ENCODE measurements around the gene SCN1A. TPM values are rescaled to one million over a fixed set of nuclear protein-coding genes. Genes with fewer than 3 reads are reported as not detected.
"Not testable (repeated sequence)": the region's sequence is repeated elsewhere in the genome, so short reads cannot be mapped to it uniquely, and the experiment has no call there.

SCN1A gene
- total RNA-seq, 2 donors from 2014 or later = 0.05 TPM; not detected in 1

- H3K4me1 ChIP-seq = no peaks in the 10 kb centered on the region
- no peak overlapping the region for H3K27ac ChIP-seq
- no peak for DNase-seq
- H3K36me3 ChIP-seq = no peaks in the 10 kb centered on the region
- H3K4me3 ChIP-seq = no peak overlapping the region
- TF ChIP-seq CTCF (IDR thresholded peaks at IDR 0.05) = no peak
- H3K27me3 ChIP-seq = no peaks in the 10 kb centered on the region
- H3K9me3 ChIP-seq = no peaks in the 10 kb centered on the region
- H3K9ac ChIP-seq (ENCODE audit: low read depth in 2 of 2, low read length in 2 of 2) = no peak overlapping the region
- intact Hi-C loops (cut with DNase I) = no loop called here
Observed at GRCh38 chr2:166112193-166112605, 15.6 kb downstream of the SCN1A start.

- no peak overlapping the region for H3K4me3 ChIP-seq
- no peaks in the 10 kb centered on the region for H3K9me3 ChIP-seq
- intact Hi-C loops (cut with DNase I) = no loop called here
- H3K27me3 ChIP-seq = no peaks in the 10 kb centered on the region
- no peaks in the 10 kb centered on the region for H3K36me3 ChIP-seq
- H3K27ac ChIP-seq = no peak overlapping the region
- no peaks in the 10 kb centered on the region for H3K4me1 ChIP-seq
- DNase-seq = no peak
- no peak overlapping the region for H3K9ac ChIP-seq (ENCODE audit: low read depth in 2 of 2, low read length in 2 of 2)
- no peak for TF ChIP-seq CTCF (IDR thresholded peaks at IDR 0.05)
Observed at GRCh38 chr2:166106431-166107015, 21.3 kb downstream of the SCN1A start.

- no peaks in the 10 kb centered on the region for H3K9me3 ChIP-seq
- no peak overlapping the region for H3K4me3 ChIP-seq
- no peak overlapping the region for H3K9ac ChIP-seq (ENCODE audit: low read depth in 2 of 2, low read length in 2 of 2)
- intact Hi-C loops (cut with DNase I) = no loop called here
- no peaks in the 10 kb centered on the region for H3K27me3 ChIP-seq
- TF ChIP-seq CTCF (IDR thresholded peaks at IDR 0.05) = no peak
- H3K36me3 ChIP-seq = no peaks in the 10 kb centered on the region
- no peak overlapping the region for H3K27ac ChIP-seq
- no peaks in the 10 kb centered on the region for H3K4me1 ChIP-seq
- DNase-seq = no peak
Observed at GRCh38 chr2:166104773-166105172, 23.0 kb downstream of the SCN1A start.

- H3K4me1 ChIP-seq = no peaks in the 10 kb centered on the region
- no peaks in the 10 kb centered on the region for H3K36me3 ChIP-seq
- no peak for DNase-seq
- H3K9me3 ChIP-seq = no peaks in the 10 kb centered on the region
- no peak overlapping the region for H3K27ac ChIP-seq
- intact Hi-C loops (cut with DNase I) = no loop called here
- no peak overlapping the region for H3K9ac ChIP-seq (ENCODE audit: low read depth in 2 of 2, low read length in 2 of 2)
- H3K4me3 ChIP-seq = no peak overlapping the region
- no peaks in the 10 kb centered on the region for H3K27me3 ChIP-seq
- TF ChIP-seq CTCF (IDR thresholded peaks at IDR 0.05) = no peak
Observed at GRCh38 chr2:166104084-166104483, 23.7 kb downstream of the SCN1A start.

GRCh38 chr2:166103277-166103676, 24.5 kb downstream of the SCN1A start:
- H3K9ac ChIP-seq (ENCODE audit: low read depth in 2 of 2, low read length in 2 of 2); intact Hi-C loops (cut with DNase I): not testable (repeated sequence)

GRCh38 chr2:166094325-166094724, 33.5 kb downstream of the SCN1A start:
- H3K4me3 ChIP-seq = no peak overlapping the region
- no peaks in the 10 kb centered on the region for H3K36me3 ChIP-seq
- no peaks in the 10 kb centered on the region for H3K9me3 ChIP-seq
- DNase-seq = no peak
- H3K4me1 ChIP-seq = no peaks in the 10 kb centered on the region
- H3K9ac ChIP-seq (ENCODE audit: low read depth in 2 of 2, low read length in 2 of 2) = no peak overlapping the region
- no peaks in the 10 kb centered on the region for H3K27me3 ChIP-seq
- intact Hi-C loops (cut with DNase I) = no loop called here
- H3K27ac ChIP-seq = no peak overlapping the region
- no peak for TF ChIP-seq CTCF (IDR thresholded peaks at IDR 0.05)

More at GRCh38 chr2:166103277-166103676, 24.5 kb downstream of the SCN1A start:
- not testable (repeated sequence) for H3K27ac ChIP-seq, H3K4me1 ChIP-seq, H3K36me3 ChIP-seq, H3K4me3 ChIP-seq, DNase-seq, H3K9me3 ChIP-seq, H3K27me3 ChIP-seq

Data from colonic mucosa (tissue), 4 donors.